GM19351 (cell line): ENCODE data around the gene ZBTB34.

Experiments
- ATAC-seq: cut with Tn5 transposase; IDR thresholded peaks from one replicate; pipeline ENCODE4 v1.9.1; 2021; ENCODE audit warnings: mild to moderate bottlenecking, moderate library complexity; ENCODE audit not compliant: unreplicated experiment

The ZBTB34 gene

DNA sequence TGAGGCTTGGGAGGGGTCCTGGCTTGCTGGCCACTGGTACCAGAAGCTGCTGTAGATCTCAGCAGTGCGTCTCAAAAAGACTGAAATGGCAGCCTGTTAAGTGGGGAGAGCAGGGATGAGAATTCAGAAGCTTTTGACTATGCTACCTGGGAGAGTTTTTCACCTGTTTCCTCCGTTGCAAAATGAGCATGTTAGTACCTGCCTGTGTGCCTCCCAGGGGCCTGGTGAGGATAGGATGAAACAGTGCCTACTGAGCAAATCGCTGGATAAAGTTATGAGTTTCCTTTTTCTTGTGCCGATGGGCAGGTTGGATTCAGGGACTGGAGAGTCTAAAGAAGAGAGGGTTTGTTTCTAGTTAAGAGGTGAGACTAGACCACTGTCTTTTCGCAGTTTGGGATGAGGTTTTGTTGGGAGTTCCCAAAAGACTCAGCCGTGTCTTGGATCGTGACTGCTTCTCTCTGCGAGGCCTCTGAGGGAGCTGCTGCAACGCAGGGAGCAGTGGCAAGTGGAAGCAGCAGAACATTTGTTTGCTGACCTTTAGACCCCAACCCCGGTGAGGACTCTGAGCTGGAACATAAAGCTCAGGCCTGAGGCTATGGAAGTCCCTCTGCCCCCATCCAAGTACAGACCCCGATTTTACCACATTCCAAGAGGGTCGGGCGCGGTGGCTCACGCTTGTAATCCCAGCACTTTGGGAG lies 55.6 kb downstream of the ZBTB34 start:
- ATAC-seq = no peak

DNA sequence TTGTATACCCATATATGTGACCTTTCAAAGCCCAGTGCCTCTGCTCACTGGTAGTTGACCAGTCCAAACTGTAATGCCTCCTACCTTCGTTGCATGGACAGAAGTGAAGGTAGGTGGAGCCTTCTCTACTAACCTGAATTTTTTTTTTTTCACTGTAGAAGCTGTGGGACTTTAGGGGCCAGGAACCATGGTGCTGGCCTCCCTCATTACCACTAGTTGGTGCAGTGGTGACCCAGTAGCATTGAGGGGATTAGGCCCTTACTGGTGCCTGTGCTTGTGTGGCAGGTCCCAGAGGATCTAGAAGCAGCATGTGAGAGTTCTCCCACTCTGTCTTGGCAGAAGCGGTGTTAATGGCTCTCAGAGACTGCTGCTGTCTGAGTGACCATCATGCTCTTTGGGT lies 56.5 kb downstream of the ZBTB34 start:
- no peak for ATAC-seq

DNA sequence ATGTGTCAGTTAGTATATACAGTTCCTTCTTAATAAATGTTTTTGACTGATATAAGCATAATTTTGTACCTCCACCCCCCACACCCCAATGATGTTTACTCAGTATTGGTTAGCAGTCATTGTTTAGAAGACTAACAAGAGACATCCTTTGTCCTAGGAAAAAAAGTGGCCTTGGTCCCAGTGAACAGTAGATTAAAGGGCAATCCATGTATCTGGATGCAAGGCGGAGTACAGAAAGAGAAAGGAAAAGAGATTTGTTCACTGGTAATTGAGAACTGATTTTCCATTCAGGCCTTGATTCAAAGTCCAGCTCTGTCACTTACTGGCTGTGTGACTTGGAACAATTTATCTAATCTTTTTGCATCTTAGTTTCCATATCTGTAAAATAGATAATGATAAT lies 58.8 kb downstream of the ZBTB34 start:
- no peak for ATAC-seq

DNA sequence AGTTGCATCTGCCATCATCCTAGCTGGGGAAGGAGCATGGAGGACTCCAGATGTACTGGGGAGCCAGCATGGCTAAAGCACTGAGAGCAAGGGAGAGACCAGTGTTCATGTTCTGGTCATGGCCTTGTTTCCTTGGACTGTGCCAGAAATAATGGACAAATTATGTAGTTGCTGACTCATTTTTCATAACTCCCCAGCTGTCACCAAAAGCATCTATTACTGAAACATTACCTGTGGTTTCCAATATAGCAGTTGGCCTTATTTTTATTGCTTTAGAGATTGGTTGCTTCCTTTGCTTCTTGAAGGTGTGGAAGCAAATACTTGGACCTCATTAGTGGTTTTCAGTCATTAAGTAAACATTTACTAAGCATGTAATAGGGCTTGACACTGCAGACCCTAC lies 65.4 kb downstream of the ZBTB34 start:
- ATAC-seq = no peak

DNA sequence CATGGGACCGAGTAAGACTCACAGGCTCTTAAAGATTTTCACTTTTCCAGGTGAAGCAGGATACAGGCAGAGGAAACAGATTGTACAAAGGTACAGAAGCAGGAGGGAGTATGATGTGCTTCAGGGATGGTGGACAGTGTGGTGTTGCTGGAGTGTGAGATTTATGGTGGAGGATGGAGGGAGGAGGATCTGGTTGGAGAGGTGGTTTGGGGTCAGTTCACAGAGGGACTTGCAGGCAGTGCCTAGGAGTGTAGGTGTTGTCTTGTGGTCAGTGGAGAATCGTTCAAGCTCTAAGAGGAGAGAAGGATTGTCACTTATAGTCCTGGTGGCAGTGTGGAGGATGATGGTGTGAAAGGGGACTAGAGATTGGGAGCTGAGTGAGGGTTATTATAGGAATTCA lies 65.9 kb downstream of the ZBTB34 start:
- ATAC-seq = no peak

DNA sequence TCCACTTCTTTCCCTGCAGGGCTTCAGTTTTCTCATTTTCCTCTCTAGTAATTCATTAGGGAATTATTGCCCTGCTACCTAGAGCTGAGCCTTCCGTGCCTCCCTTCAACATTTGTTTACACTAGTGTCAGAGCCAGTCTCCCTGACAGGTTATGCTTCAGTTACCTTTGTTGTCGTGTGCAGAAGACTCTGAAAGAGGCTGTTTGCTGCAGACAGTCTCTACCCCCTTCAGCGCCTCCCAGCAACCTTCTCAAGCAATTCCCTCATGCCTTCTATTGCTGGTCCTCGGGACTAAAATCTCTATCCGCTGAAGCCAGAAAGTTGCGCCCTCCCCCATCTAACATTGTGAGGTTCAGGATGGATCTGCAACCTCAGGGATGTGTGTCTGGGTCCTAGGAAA lies 67.0 kb downstream of the ZBTB34 start:
- ATAC-seq = no peak

DNA sequence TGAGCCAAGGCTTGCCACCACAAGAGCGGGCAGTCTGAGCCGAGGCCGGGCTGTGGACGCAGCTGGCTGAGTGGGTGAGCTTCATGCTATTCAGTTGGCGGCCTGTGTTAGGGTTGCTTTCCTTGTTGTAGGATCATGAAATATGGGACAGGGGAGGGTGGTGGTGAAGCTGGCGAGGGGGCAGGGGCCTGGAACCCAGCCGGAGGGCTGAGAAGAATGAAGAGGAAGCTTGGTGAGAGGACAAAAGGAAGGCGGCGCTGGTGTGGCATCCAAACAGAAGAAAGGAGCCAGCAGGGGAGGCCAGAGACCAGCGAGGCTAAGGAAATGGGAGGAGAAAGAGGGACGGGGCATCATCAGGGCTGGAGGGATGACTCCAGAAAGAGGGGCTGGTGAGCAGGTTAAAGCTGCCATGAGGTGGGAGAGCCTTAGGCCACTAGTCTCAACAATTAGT lies 72.5 kb downstream of the ZBTB34 start:
- no peak for ATAC-seq

DNA sequence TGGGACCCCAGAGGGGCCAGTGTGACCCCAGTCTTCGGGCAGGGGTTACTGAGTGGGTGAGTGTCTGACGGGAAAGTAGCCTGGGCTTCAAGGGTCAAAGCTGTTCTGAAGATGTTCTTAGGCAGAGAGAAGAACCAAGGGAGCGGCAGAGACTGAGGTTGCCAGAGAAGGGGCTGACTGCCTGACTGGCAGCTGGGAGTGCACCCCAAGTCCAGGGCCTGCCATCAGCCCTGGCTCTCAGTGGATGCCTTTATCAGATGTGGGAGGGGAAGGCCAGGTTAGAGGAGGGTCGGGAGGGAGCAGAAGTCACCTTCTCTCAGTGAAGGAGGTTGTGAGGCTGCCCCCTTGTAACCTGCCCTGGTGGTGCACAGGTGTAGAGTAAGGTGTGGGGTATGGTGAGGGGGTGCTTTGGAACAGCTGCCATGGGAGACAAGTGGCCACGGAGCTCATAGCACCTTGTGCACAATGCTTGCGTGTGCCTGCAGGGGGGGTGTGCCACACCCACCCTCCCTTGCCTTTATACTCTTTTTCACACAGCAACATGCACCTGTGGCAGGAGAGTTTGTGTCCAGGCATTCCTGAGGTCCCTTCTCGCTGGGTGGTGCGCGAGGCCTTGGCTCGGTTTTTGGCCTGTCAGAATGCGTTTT lies 73.0 kb downstream of the ZBTB34 start:
- no peak for ATAC-seq

DNA sequence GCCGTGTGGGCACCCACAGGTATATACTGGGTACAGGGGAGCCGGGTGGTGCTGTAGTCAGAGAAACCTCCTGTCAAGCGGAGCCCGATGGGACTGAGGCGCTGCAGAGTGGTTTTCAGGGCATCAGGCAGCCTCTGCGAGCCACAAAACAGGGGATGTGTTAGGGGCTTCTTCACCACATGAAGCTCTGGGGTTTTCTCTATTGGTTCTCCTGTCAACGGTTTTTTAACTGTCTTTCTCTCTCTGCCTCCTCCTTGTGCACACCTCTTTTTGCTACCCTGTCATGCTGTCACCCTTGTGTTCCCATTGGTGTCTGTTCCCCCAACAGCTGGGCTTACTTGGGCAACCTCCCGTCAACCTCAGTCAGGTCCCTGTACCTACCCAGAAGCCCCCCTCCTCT lies 74.0 kb downstream of the ZBTB34 start:
- ATAC-seq = no peak
